Activated naive CD4-positive, alpha-beta T cell treated with anti-CD3 and anti-CD28 coated beads, Interleukin-2, amount 50 U/mL, for 72 hours (primary cell): Measurements from ENCODE around the gene LMNA. TPM values are rescaled to one million over a fixed set of nuclear protein-coding genes. Genes with fewer than 3 reads are reported as not detected.

Experiments
- ATAC-seq, 2 donors: fragments of 150-1000 bp; cut with Tn5 transposase; 2 replicates each; pipeline ENCODE4 v1.10.0; 2021; ENCODE audit warnings: mild to moderate bottlenecking in 2 of 2, moderate library complexity in 2 of 2
- DNase-seq, 2 donors: peaks; one replicate each; pipeline ENCODE4 v3.0.0; 2021 to 2022; ENCODE audit warnings: low spot score in 2 of 2
- H3K27ac Mint-ChIP-seq, 2 donors: one replicate each; pipeline ENCODE4 v1.8.0; 2022; ENCODE audit warnings: mild to moderate bottlenecking in 2 of 2, mixed read lengths in 2 of 2
- H3K36me3 Mint-ChIP-seq, 2 donors: one replicate each; pipeline ENCODE4 v1.8.0; 2022; ENCODE audit warnings: mixed read lengths in 2 of 2
- H3K9me3 Mint-ChIP-seq, 2 donors: one replicate each; pipeline ENCODE4 v1.8.0; 2022; ENCODE audit warnings: mixed read lengths in 2 of 2
- total RNA-seq, 2 donors: library from RNA; stranded (reverse); gene quantifications; one replicate each; pipeline ENCODE4 v1.2.3, GENCODE V29; 2022

Gene LMNA
- total RNA-seq, 2 donors from 2014 or later = 116 to 147 TPM

- peak; percentile 60 to 72 for DNase-seq
- H3K27ac Mint-ChIP-seq = peak overlapping the region; percentile 94 to 99
- no peaks in the 10 kb centered on the region for H3K9me3 Mint-ChIP-seq
- peak; percentile 39 to 53 for ATAC-seq
- peaks cover 0 to 7% of the 10 kb centered on the region in 2 donors for H3K36me3 Mint-ChIP-seq
Observed at GRCh38 chr1:156097499-156098178, 16.9 kb upstream of the LMNA start.

- no peak for ATAC-seq
- DNase-seq = no peak
- peaks cover 0 to 7% of the 10 kb centered on the region in 2 donors for H3K36me3 Mint-ChIP-seq
- peak overlapping the region; percentile 32 to 99 for H3K27ac Mint-ChIP-seq
- no peaks in the 10 kb centered on the region for H3K9me3 Mint-ChIP-seq
Observed at GRCh38 chr1:156098784-156099183, 15.7 kb upstream of the LMNA start.

GRCh38 chr1:156099282-156099681 lies 15.2 kb upstream of the LMNA start:
- ATAC-seq = no peak
- H3K36me3 Mint-ChIP-seq = peaks cover 0 to 7% of the 10 kb centered on the region in 2 donors
- H3K9me3 Mint-ChIP-seq = no peaks in the 10 kb centered on the region
- no peak overlapping the region for H3K27ac Mint-ChIP-seq
- no peak for DNase-seq

- no peak for DNase-seq
- no peaks in the 10 kb centered on the region for H3K9me3 Mint-ChIP-seq
- H3K36me3 Mint-ChIP-seq = peaks cover 0 to 7% of the 10 kb centered on the region in 2 donors
- ATAC-seq = no peak
- H3K27ac Mint-ChIP-seq = peak overlapping the region; percentile 56 to 59
Observed at GRCh38 chr1:156100205-156100995, 14.1 kb upstream of the LMNA start.

- H3K27ac Mint-ChIP-seq = no peak overlapping the region
- H3K36me3 Mint-ChIP-seq = peaks cover 0 to 7% of the 10 kb centered on the region in 2 donors
- no peak for DNase-seq
- no peaks in the 10 kb centered on the region for H3K9me3 Mint-ChIP-seq
- ATAC-seq = no peak
Observed at GRCh38 chr1:156101880-156102279, 12.6 kb upstream of the LMNA start.

GRCh38 chr1:156102633-156103511 lies 11.6 kb upstream of the LMNA start:
- Mint-ChIP-seq H3K9me3 (no peaks in the 10 kb centered on the region), H3K27ac (peak overlapping the region; percentile 62 to 96), H3K36me3 (peaks cover 0 to 7% of the 10 kb centered on the region in 2 donors)
- no peak for DNase-seq
- no peak for ATAC-seq

GRCh38 chr1:156103521-156103947 lies 11.0 kb upstream of the LMNA start:
- DNase-seq (no peak), ATAC-seq (peak in 1 of 2 donors; percentile 8)
- H3K36me3 Mint-ChIP-seq = peaks cover 0 to under 1% of the 10 kb centered on the region in 2 donors
- peak overlapping the region; percentile 96 to 97 for H3K27ac Mint-ChIP-seq
- no peaks in the 10 kb centered on the region for H3K9me3 Mint-ChIP-seq

GRCh38 chr1:156104065-156104810 lies 10.3 kb upstream of the LMNA start:
- ATAC-seq (peak in 1 of 2 donors; percentile 14), DNase-seq (peak in 1 of 2 donors; percentile 47)
- H3K9me3 Mint-ChIP-seq = no peaks in the 10 kb centered on the region
- H3K27ac Mint-ChIP-seq = peak overlapping the region; percentile 96 to 97
- no peaks in the 10 kb centered on the region for H3K36me3 Mint-ChIP-seq

- DNase-seq (no peak), ATAC-seq (no peak)
- H3K9me3 Mint-ChIP-seq = no peaks in the 10 kb centered on the region
- H3K36me3 Mint-ChIP-seq = no peaks in the 10 kb centered on the region
- peak overlapping the region; percentile 96 to 97 for H3K27ac Mint-ChIP-seq
Observed at GRCh38 chr1:156104861-156105832, 9.4 kb upstream of the LMNA start.

GRCh38 chr1:156106624-156107488 lies 7.7 kb upstream of the LMNA start:
- peak in 1 of 2 donors; percentile 23 for ATAC-seq

GRCh38 chr1:156108057-156108456 lies 6.5 kb upstream of the LMNA start:
- DNase-seq (no peak), ATAC-seq (no peak)
- H3K9me3 Mint-ChIP-seq = no peaks in the 10 kb centered on the region
- no peaks in the 10 kb centered on the region for H3K36me3 Mint-ChIP-seq
- H3K27ac Mint-ChIP-seq = peak overlapping the region in 1 of 2 donors; percentile 96

More at GRCh38 chr1:156106624-156107488, 7.7 kb upstream of the LMNA start:
- H3K36me3 Mint-ChIP-seq = no peaks in the 10 kb centered on the region
- H3K9me3 Mint-ChIP-seq = no peaks in the 10 kb centered on the region
- no peak for DNase-seq
- peak overlapping the region; percentile 93 to 96 for H3K27ac Mint-ChIP-seq

GRCh38 chr1:156108664-156109241 lies 5.8 kb upstream of the LMNA start:
- H3K36me3 Mint-ChIP-seq = no peaks in the 10 kb centered on the region
- H3K27ac Mint-ChIP-seq = no peak overlapping the region
- H3K9me3 Mint-ChIP-seq = no peaks in the 10 kb centered on the region
- no peak for ATAC-seq
- DNase-seq = no peak

GRCh38 chr1:156110252-156110651 lies 4.3 kb upstream of the LMNA start:
- ATAC-seq = no peak
- H3K9me3 Mint-ChIP-seq = no peaks in the 10 kb centered on the region
- H3K27ac Mint-ChIP-seq = no peak overlapping the region
- peaks cover 6 to 8% of the 10 kb centered on the region in 2 donors for H3K36me3 Mint-ChIP-seq
- no peak for DNase-seq

- ATAC-seq (no peak), DNase-seq (no peak)
- Mint-ChIP-seq H3K27ac (no peak overlapping the region), H3K36me3 (peaks cover 13 to 18% of the 10 kb centered on the region in 2 donors), H3K9me3 (no peaks in the 10 kb centered on the region)
Observed at GRCh38 chr1:156111355-156111962, 3.1 kb upstream of the LMNA start.
